ENCODE measurements around the gene FAP.

- no peak for TF ChIP-seq POLR2A (IDR thresholded peaks at IDR 0.05; ENCODE audit: extremely low read depth, insufficient read length)
- TF ChIP-seq CTCF (IDR thresholded peaks at IDR 0.05; ENCODE audit: low read depth, low read length) = no peak
These were observed 34.1 kb upstream of the FAP start for GRCh38 chr2:162277381-162277780.

Measured in NB4 (cell line).